ENCODE data around the gene GAS1.

DNA sequence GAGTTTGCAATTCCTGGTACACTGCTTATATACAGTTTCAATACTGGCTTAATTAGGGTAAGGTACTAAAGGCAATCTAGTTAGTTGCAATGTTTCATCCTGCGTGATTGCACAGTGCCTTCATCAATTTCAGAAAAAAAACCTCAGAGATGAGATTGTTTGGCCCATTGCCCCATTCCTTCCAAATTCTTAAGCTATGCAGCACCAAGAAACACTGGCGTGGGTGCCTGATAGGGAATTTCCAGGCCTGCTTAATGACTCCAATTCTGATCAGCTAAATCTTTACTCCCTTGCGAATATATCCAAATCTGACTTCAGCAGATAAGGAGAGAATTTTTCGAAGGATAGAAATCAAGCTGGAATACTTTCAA lies 35.9 kb upstream of the GAS1 start:
- TF ChIP-seq, protein P1, sequence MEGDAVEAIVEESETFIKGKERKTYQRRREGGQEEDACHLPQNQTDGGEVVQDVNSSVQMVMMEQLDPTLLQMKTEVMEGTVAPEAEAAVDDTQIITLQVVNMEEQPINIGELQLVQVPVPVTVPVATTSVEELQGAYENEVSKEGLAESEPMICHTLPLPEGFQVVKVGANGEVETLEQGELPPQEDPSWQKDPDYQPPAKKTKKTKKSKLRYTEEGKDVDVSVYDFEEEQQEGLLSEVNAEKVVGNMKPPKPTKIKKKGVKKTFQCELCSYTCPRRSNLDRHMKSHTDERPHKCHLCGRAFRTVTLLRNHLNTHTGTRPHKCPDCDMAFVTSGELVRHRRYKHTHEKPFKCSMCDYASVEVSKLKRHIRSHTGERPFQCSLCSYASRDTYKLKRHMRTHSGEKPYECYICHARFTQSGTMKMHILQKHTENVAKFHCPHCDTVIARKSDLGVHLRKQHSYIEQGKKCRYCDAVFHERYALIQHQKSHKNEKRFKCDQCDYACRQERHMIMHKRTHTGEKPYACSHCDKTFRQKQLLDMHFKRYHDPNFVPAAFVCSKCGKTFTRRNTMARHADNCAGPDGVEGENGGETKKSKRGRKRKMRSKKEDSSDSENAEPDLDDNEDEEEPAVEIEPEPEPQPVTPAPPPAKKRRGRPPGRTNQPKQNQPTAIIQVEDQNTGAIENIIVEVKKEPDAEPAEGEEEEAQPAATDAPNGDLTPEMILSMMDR (IDR thresholded peaks at IDR 0.05 in 4 of 5, conservative IDR thresholded peaks at IDR 0.05 in 1 of 5): no peak
- TF ChIP-seq POLR2A (IDR thresholded peaks at IDR 0.05): no peak

All from gastrocnemius medialis (tissue), 4 donors.